IMR-90 (cell line): ENCODE measurements around the gene UTP14A. TPM values are rescaled to one million over a fixed set of nuclear protein-coding genes. Genes with fewer than 3 reads are reported as not detected.

Experiments
- ATAC-seq: fragments of 200-7000 bp; cut with Tn5 transposase; 2 replicates; pipeline ENCODE4 v1.9.1; 2020; ENCODE audit warnings: low read depth, mild to moderate bottlenecking, moderate library complexity
- BruUV-seq: library from RNA; stranded (reverse); fragments of 400-500 nt; replicated peaks from 2 replicates; lab custom pipeline; 2021; lab: Mats Ljungman, UMichigan
- CTCF ChIA-PET: fragments of 300-600 bp; formaldehyde crosslinking; extraction: SDS; loops from one replicate; lab custom pipeline; 2021; ENCODE audit warnings: antibody characterized with exemption; lab: Yijun Ruan, JAX
- POLR2A ChIA-PET: fragments of 300-600 bp; sonication (Branson Sonifier 250); formaldehyde crosslinking; loops from one replicate; lab custom pipeline; 2022; ENCODE audit warnings: antibody characterized with exemption; ENCODE audit not compliant: unreplicated experiment; lab: Charles Lee
- DNase-seq: peaks from one replicate; pipeline ENCODE4 v3.0.0; 2013
- H2AFZ ChIP-seq: replicated peaks from 2 replicates; pipeline ENCODE3; 2013; ENCODE audit warnings: low read length, mild to moderate bottlenecking; ENCODE audit not compliant: poor library complexity
- H2AK5ac ChIP-seq: 2 replicates; pipeline ENCODE4 v1.6.1; 2013; ENCODE audit warnings: low read depth, low read length, inconsistent platforms
- H2AK9ac ChIP-seq: replicated peaks from 2 replicates; pipeline ENCODE3; 2013; ENCODE audit warnings: mild to moderate bottlenecking, low read depth, low read length, moderate library complexity; ENCODE audit not compliant: poor library complexity
- H2BK120ac ChIP-seq: 2 replicates; pipeline ENCODE4 v1.6.1; 2013; ENCODE audit warnings: low read depth, low read length, inconsistent platforms
- H2BK15ac ChIP-seq: 3 replicates; pipeline ENCODE4 v1.6.1; 2013; ENCODE audit warnings: low read depth, low read length, inconsistent platforms
- H2BK20ac ChIP-seq: 2 replicates; pipeline ENCODE4 v1.6.1; 2013; ENCODE audit warnings: low read depth, mild to moderate bottlenecking, inconsistent platforms, low read length, moderate library complexity
- H2BK5ac ChIP-seq: 2 replicates; pipeline ENCODE4 v1.6.1; 2013; ENCODE audit warnings: mild to moderate bottlenecking, low read depth, low read length, inconsistent platforms; ENCODE audit not compliant: poor library complexity, severe bottlenecking
- H3K14ac ChIP-seq: replicated peaks from 2 replicates; pipeline ENCODE4 v1.6.1; 2013; ENCODE audit warnings: low read depth, low read length, inconsistent platforms
- H3K18ac ChIP-seq: 2 replicates; pipeline ENCODE4 v1.6.1; 2013; ENCODE audit warnings: low read depth, low read length, control low read depth
- H3K23ac ChIP-seq: 2 replicates; pipeline ENCODE4 v1.6.1; 2013; ENCODE audit warnings: low read depth, low read length, inconsistent platforms
- H3K27ac ChIP-seq: 2 replicates; pipeline ENCODE4 v1.5.1; 2013; ENCODE audit warnings: mild to moderate bottlenecking, control low read depth, low read length; ENCODE audit not compliant: insufficient read depth
- H3K27me3 ChIP-seq: 2 replicates; pipeline ENCODE4 v1.6.1; 2013; ENCODE audit warnings: low read length; ENCODE audit not compliant: control insufficient read depth, insufficient read depth
- H3K36me3 ChIP-seq: 2 replicates; pipeline ENCODE4 v1.6.1; 2013; ENCODE audit warnings: low read length, mixed read lengths; ENCODE audit not compliant: control insufficient read depth, insufficient read depth
- H3K4ac ChIP-seq: 2 replicates; pipeline ENCODE4 v1.6.1; 2013; ENCODE audit warnings: low read depth, low read length, inconsistent platforms
- H3K4me1 ChIP-seq: 2 replicates; pipeline ENCODE4 v1.6.1; 2013; ENCODE audit warnings: low read length, mixed read lengths; ENCODE audit not compliant: control insufficient read depth, insufficient read depth
- H3K4me2 ChIP-seq: 2 replicates; pipeline ENCODE4 v1.6.1; 2013; ENCODE audit warnings: low read depth, mild to moderate bottlenecking, control low read depth, low read length, moderate library complexity
- H3K4me3 ChIP-seq: 2 replicates; pipeline ENCODE4 v1.5.1; 2013; ENCODE audit warnings: low read depth, mild to moderate bottlenecking, control low read depth, low read length, moderate library complexity; ENCODE audit not compliant: insufficient read depth
- H3K56ac ChIP-seq: 2 replicates; pipeline ENCODE4 v1.6.1; 2013; ENCODE audit warnings: low read length, inconsistent platforms; ENCODE audit not compliant: insufficient read depth; ENCODE audit errors: extremely low read depth
- H3K79me1 ChIP-seq, 2 experiments: 2 replicates each; pipeline ENCODE4 v1.6.1; 2013; ENCODE audit warnings: low read length in 2 of 2, inconsistent platforms in 1 of 2, low read depth in 1 of 2
- H3K9ac ChIP-seq: 2 replicates; pipeline ENCODE4 v1.6.1; 2013; ENCODE audit warnings: low read depth, low read length, control low read depth
- H3K9me1 ChIP-seq: 2 replicates; pipeline ENCODE4 v1.6.1; 2013; ENCODE audit warnings: low read length, inconsistent platforms; ENCODE audit not compliant: insufficient read depth
- H3K9me3 ChIP-seq: 2 replicates; pipeline ENCODE4 v1.6.1; 2013; ENCODE audit warnings: low read length; ENCODE audit not compliant: control insufficient read depth, insufficient read depth
- H4K20me1 ChIP-seq: 2 replicates; pipeline ENCODE4 v1.6.1; 2013; ENCODE audit warnings: low read length, inconsistent platforms; ENCODE audit not compliant: insufficient read depth
- H4K5ac ChIP-seq: 2 replicates; pipeline ENCODE4 v1.6.1; 2013; ENCODE audit warnings: mild to moderate bottlenecking, low read depth, low read length, control low read depth
- H4K8ac ChIP-seq, 2 experiments: 2 replicates each; pipeline ENCODE4 v1.6.1; 2013; ENCODE audit warnings: low read depth in 2 of 2, low read length in 2 of 2, control low read depth in 1 of 2, inconsistent platforms in 1 of 2
- H4K91ac ChIP-seq: 2 replicates; pipeline ENCODE4 v1.6.1; 2013; ENCODE audit warnings: low read depth, low read length, inconsistent platforms; ENCODE audit not compliant: insufficient read depth
- POLR2A ChIP-seq: IDR thresholded peaks from 2 replicates; pipeline ENCODE4 v1.6.1; 2012; ENCODE audit warnings: mild to moderate bottlenecking, low read depth, low read length
- RAD21 ChIP-seq: IDR thresholded peaks from 2 replicates; pipeline ENCODE4 v1.6.1; 2012; ENCODE audit warnings: low read length, improper control_type of control experiment
- RCOR1 ChIP-seq: IDR thresholded peaks from 2 replicates; pipeline ENCODE4 v1.6.1; 2012; ENCODE audit warnings: mild to moderate bottlenecking, low read length, improper control_type of control experiment; ENCODE audit not compliant: insufficient replicate concordance
- SMC3 ChIP-seq: fragments of 150-350 bp; IDR thresholded peaks from 2 replicates; pipeline ENCODE4 v1.6.1; 2016; ENCODE audit warnings: low read depth, mild to moderate bottlenecking, antibody characterized with exemption, low read length, moderate library complexity
- WGBS, 2 experiments: methylation state at CpG; one replicate each; pipeline versions ENCODE4 v1.1.5 to v1.1.7; 2013; ENCODE audit warnings: missing lambda C conversion rate in 2 of 2; ENCODE audit not compliant: insufficient read length in 1 of 2; ENCODE audit errors: extremely low coverage in 2 of 2; 5-methylcytosine and 5-hydroxymethylcytosine counted together
- dilution Hi-C: fragments of 300-500 bp; cut with HindIII; formaldehyde crosslinking; loops from one replicate; pipeline ENCODE4 v1.14.3; 2018; ENCODE audit warnings: low sequenced_read_pairs; ENCODE audit not compliant: unreplicated experiment
- in situ Hi-C: fragments of 300-500 bp; cut with MboI; formaldehyde crosslinking; loops from 3 replicates; pipeline ENCODE4 v1.14.3; 2019; ENCODE audit warnings: low sequenced_read_pairs, inconsistent platforms, mixed read lengths
- intact Hi-C: fragments of 100-400 bp; cut with micrococcal nuclease; formaldehyde crosslinking; loops from 2 replicates; pipeline ENCODE4 v1.10.0; 2022
- polyA plus RNA-seq, 3 experiments: library from polyadenylated mRNA; depleted of rRNA; stranded (reverse); fragments of >200 nt; gene quantifications; 2 replicates each; pipeline ENCODE4 v1.2.3, GENCODE V29; 2012; ENCODE audit warnings: low replicate concordance in 1 of 3
- total RNA-seq: library from RNA; depleted of rRNA; stranded (reverse); fragments of >200 nt; gene quantifications from 2 replicates; pipeline ENCODE4 v1.2.3, GENCODE V29; 2012
- TF ChIP-seq, protein P1 (sequence below): fragments of 150-350 bp; IDR thresholded peaks from 2 replicates; pipeline ENCODE4 v1.6.1; 2016; ENCODE audit warnings: low read depth, mild to moderate bottlenecking, low read length, moderate library complexity, borderline replicate concordance

UTP14A gene
- total and polyA plus RNA-seq, 2 of the 4 experiments (the other 2 are of a cell fraction), result 13.8 to 15.2 TPM

DNA sequence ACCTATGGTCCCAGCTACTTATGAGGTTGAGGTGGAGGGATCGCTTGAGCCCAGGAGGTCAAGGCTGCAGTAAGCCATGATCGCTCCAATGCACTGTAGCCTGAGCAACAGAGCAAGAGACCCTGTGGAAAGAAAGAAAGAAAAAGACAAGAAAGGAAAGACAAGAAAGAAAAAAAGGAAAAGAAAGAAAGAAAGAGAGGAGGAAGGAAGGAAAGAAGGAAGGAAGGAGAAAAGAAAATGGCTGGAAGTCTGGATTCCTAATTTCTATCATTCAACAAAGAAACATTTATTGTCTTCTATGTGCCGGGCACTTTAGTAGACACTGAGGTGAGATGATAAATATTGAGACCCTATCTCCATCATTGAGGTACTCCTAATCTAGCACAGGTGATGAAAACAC is 49.7 kb downstream of the UTP14A start:
- TF ChIP-seq POLR2A (no peak), RCOR1 (no peak), RAD21 (no peak), SMC3 (no peak)
- TF ChIP-seq, protein P1, sequence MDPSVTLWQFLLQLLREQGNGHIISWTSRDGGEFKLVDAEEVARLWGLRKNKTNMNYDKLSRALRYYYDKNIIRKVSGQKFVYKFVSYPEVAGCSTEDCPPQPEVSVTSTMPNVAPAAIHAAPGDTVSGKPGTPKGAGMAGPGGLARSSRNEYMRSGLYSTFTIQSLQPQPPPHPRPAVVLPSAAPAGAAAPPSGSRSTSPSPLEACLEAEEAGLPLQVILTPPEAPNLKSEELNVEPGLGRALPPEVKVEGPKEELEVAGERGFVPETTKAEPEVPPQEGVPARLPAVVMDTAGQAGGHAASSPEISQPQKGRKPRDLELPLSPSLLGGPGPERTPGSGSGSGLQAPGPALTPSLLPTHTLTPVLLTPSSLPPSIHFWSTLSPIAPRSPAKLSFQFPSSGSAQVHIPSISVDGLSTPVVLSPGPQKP, result no peak
- no peak overlapping the region for H4K5ac ChIP-seq
- H3K27me3 ChIP-seq, result peaks cover 9% of the 10 kb centered on the region
- H3K23ac ChIP-seq, result no peak overlapping the region
- in situ Hi-C loops (no loop called here), intact Hi-C loops (no loop called here), dilution Hi-C loops (no loop called here)
- no peak overlapping the region for H2BK20ac ChIP-seq
- H3K9me1 ChIP-seq, result no peaks in the 10 kb centered on the region
- H2AFZ ChIP-seq, result no peak overlapping the region
- no peaks in the 10 kb centered on the region for H3K9me3 ChIP-seq
- no peak overlapping the region for H3K4ac ChIP-seq
- H2BK5ac ChIP-seq, result no peak overlapping the region
- H4K8ac ChIP-seq, result no peak overlapping the region
- H3K9ac ChIP-seq, result no peak overlapping the region
- H2BK15ac ChIP-seq, result no peak overlapping the region
- H3K27ac ChIP-seq, result no peak overlapping the region
- H3K4me2 ChIP-seq, result no peak overlapping the region
- POLR2A ChIA-PET, result no interaction called here
- DNase-seq (no peak), ATAC-seq (no peak)
- no peaks in the 10 kb centered on the region for H4K20me1 ChIP-seq
- peaks cover 6% of the 10 kb centered on the region; the same call in 1 of the 2 replicates for H3K4me1 ChIP-seq
- no peak overlapping the region for H3K4me3 ChIP-seq
- H3K18ac ChIP-seq, result no peak overlapping the region
- H4K91ac ChIP-seq, result no peak overlapping the region
- H3K79me1 ChIP-seq, result no peaks in the 10 kb centered on the region
- no peak overlapping the region for H3K56ac ChIP-seq
- 100% methylated on average over 1 of the region's 3 CpGs; no CpG with 5 or more reads in 1 of the 2 experiments for WGBS, 2 experiments
- no peak overlapping the region for H2AK9ac ChIP-seq
- no peak overlapping the region for H2AK5ac ChIP-seq
- no peak overlapping the region for H2BK120ac ChIP-seq
- no TSS peak for BruUV-seq
- no peaks in the 10 kb centered on the region for H3K36me3 ChIP-seq
- H3K14ac ChIP-seq, result no peak overlapping the region
- CTCF ChIA-PET, result no interaction called here
